CD4-positive, alpha-beta memory T cell (primary cell): Measurements from ENCODE around the gene STK11. TPM values are rescaled to one million over a fixed set of nuclear protein-coding genes. Genes with fewer than 3 reads are reported as not detected.

Source experiments
- CTCF ChIA-PET: fragments of 350-600 bp; sonication (Branson Sonifier 250); formaldehyde crosslinking; loops from one replicate; lab custom pipeline; 2021; ENCODE audit warnings: inconsistent platforms; ENCODE audit not compliant: partially characterized antibody; lab: Charles Lee
- POLR2A ChIA-PET: fragments of 350-600 bp; sonication (Branson Sonifier 250); formaldehyde crosslinking; loops from one replicate; lab custom pipeline; 2021; ENCODE audit not compliant: partially characterized antibody; lab: Charles Lee
- DNase-seq, 5 donors: peaks; one replicate each; pipeline versions ENCODE4 v3.0.0 to v3.0.0-alpha.2; 2020 to 2022; ENCODE audit warnings: mixed read lengths in 1 of 5
- H3K27ac ChIP-seq: one replicate; pipeline ENCODE4 v1.7.0; 2013; ENCODE audit warnings: low read depth, low read length
- H3K27me3 ChIP-seq: 2 replicates; pipeline ENCODE4 v1.7.0; 2013; ENCODE audit warnings: mild to moderate bottlenecking, low read length, moderate library complexity; ENCODE audit not compliant: insufficient read depth
- H3K36me3 ChIP-seq: 2 replicates; pipeline ENCODE4 v1.7.0; 2013; ENCODE audit warnings: mild to moderate bottlenecking, low read length, moderate library complexity; ENCODE audit not compliant: insufficient read depth
- H3K4me1 ChIP-seq: 2 replicates; pipeline ENCODE4 v1.7.0; 2013; ENCODE audit warnings: mild to moderate bottlenecking, low read length, moderate library complexity; ENCODE audit not compliant: insufficient read depth
- H3K4me3 ChIP-seq, 2 donors: one replicate each; pipeline ENCODE4 v1.7.0; 2013; ENCODE audit warnings: low read length in 2 of 2, mild to moderate bottlenecking in 1 of 2
- H3K9me3 ChIP-seq, 2 donors: one replicate each; pipeline ENCODE4 v1.7.0; 2013; ENCODE audit warnings: low read length in 2 of 2, control low read depth in 1 of 2; ENCODE audit not compliant: control insufficient read depth in 1 of 2
- H3K27ac Mint-ChIP-seq, 7 donors: one replicate each; pipeline ENCODE4 v1.8.0; 2020 to 2021; ENCODE audit warnings: mixed read lengths in 7 of 7, mild to moderate bottlenecking in 6 of 7, inconsistent platforms in 3 of 7, moderate library complexity in 3 of 7
- H3K27me3 Mint-ChIP-seq, 2 donors: one replicate each; pipeline ENCODE4 v1.8.0; 2020 to 2021; ENCODE audit warnings: mixed read lengths in 2 of 2
- H3K36me3 Mint-ChIP-seq, 2 donors: one replicate each; pipeline ENCODE4 v1.8.0; 2020 to 2021; ENCODE audit warnings: mixed read lengths in 2 of 2, inconsistent platforms in 1 of 2, mild to moderate bottlenecking in 1 of 2
- H3K4me1 Mint-ChIP-seq, 4 donors: one replicate each; pipeline ENCODE4 v1.8.0; 2020 to 2021; ENCODE audit warnings: mixed read lengths in 4 of 4, mild to moderate bottlenecking in 1 of 4
- H3K4me3 Mint-ChIP-seq, 8 donors: one replicate each; pipeline ENCODE4 v1.8.0; 2020 to 2021; ENCODE audit warnings: mixed read lengths in 8 of 8, mild to moderate bottlenecking in 7 of 8, moderate library complexity in 6 of 8, inconsistent platforms in 3 of 8
- H3K9me3 Mint-ChIP-seq, 8 donors: one replicate each; pipeline ENCODE4 v1.8.0; 2020 to 2021; ENCODE audit warnings: mixed read lengths in 8 of 8, mild to moderate bottlenecking in 5 of 8, inconsistent platforms in 3 of 8, moderate library complexity in 1 of 8
- intact Hi-C: fragments of 100-400 bp; cut with micrococcal nuclease; formaldehyde crosslinking; loops from one replicate; pipeline ENCODE4 v1.15.1; 2023
- polyA plus RNA-seq, 2 donors: library from polyadenylated mRNA; unstranded; fragments of 300-500 nt; fragmentation: Illumina TruSeq; gene quantifications; one replicate each; pipeline ENCODE4 v1.2.3, GENCODE V29; 2021
- total RNA-seq, 2 experiments: library from RNA; stranded (reverse); gene quantifications; one replicate each; pipeline ENCODE4 v1.2.3, GENCODE V29; 2021

The STK11 gene
- total and polyA plus RNA-seq, 4 experiments from 2014 or later = 11.0 to 114 (median 77.6) TPM

DNA sequence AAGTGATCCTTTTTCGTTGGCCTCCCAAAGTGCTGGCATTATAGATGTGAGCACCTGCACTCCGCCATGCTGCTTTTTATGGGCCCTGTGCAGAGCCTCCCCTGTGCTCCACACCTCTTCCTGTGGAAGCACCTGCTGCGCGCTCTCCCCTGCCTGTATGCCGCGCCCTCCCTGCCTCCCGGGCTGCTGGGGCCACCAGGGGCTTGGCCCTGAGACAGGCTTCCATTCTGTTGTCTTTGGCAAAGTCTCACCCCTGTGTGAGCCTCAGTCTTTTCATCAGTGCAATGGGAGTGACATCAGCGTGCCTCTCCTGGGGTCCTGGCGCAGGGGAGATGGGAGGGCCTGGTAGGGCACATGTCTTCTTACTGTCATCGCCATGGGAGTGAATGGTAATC is 71.0 kb downstream of the STK11 start:
- intact Hi-C loops = loop anchor here (5.0 kb wide), 1 partner anchor 81 kb away; no protein-coding TSS in a partner anchor
- H3K4me1 Mint-ChIP-seq = peaks cover 19 to 56% (median 32%) of the 10 kb centered on the region in 4 donors
- POLR2A ChIA-PET = interaction anchor here (1.8 to 5.7 kb wide), 5 partner anchors 8 to 376 kb away, joined by 6 to 74 read pairs (median 31); partner anchors contain the start of gene CIRBP
- peak overlapping the region; percentile 95 to 98 (median 96) for H3K27ac Mint-ChIP-seq
- peak overlapping the region; percentile 42 to 87 for H3K4me3 ChIP-seq
- no peaks in the 10 kb centered on the region for H3K9me3 ChIP-seq
- peak overlapping the region; percentile 93 for H3K27ac ChIP-seq
- peak overlapping the region; percentile 87 to 93 (median 90) for H3K4me3 Mint-ChIP-seq
- no peaks in the 10 kb centered on the region for H3K27me3 Mint-ChIP-seq
- H3K4me1 ChIP-seq = peaks cover 49% of the 10 kb centered on the region
- peaks cover 41% of the 10 kb centered on the region for H3K36me3 ChIP-seq
- H3K9me3 Mint-ChIP-seq = peaks cover 0 to 11% (median 0%) of the 10 kb centered on the region in 8 donors
- H3K36me3 Mint-ChIP-seq = peaks cover 24 to 49% of the 10 kb centered on the region in 2 donors
- peak in 3 of 5 donors; percentile 45 to 55 (median 52) for DNase-seq
- CTCF ChIA-PET = interaction anchor here (0.7 kb wide), 1 partner anchor 524 kb away, joined by 3 read pairs; no protein-coding TSS in a partner anchor
- no peaks in the 10 kb centered on the region for H3K27me3 ChIP-seq

DNA sequence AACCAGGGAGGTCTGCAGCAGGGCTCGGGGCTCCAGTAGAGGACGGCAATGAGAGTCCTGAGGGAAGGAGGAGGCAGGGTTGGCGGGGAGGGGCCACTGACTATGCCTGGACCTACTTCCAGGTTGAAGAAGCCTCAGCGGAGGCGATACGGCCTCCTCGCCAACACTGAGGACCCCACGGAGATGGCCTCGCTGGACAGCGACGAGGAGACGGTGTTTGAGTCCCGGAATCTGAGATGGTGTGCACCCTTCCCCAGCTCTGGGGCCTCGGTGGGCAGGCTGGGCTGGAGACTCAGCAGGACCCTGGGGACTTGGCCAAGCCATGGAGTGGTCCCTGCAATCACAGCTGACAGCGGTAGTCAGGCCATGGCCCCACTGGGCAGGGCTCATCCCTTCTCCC is 71.5 kb downstream of the STK11 start:
- Mint-ChIP-seq H3K27ac (peak overlapping the region; percentile 67 to 97 (median 96)), H3K27me3 (no peaks in the 10 kb centered on the region), H3K9me3 (peaks cover 0 to 11% (median 0%) of the 10 kb centered on the region in 8 donors), H3K4me3 (peak overlapping the region in 7 of 8 donors; percentile 87 to 93 (median 90)), H3K4me1 (peaks cover 19 to 51% (median 28%) of the 10 kb centered on the region in 4 donors), H3K36me3 (peaks cover 24 to 45% of the 10 kb centered on the region in 2 donors)
- DNase-seq = no peak
- Histone ChIP-seq H3K4me3 (peak overlapping the region in 1 of 2 donors; percentile 87), H3K9me3 (no peaks in the 10 kb centered on the region), H3K36me3 (peaks cover 37% of the 10 kb centered on the region), H3K4me1 (peaks cover 45% of the 10 kb centered on the region), H3K27me3 (no peaks in the 10 kb centered on the region), H3K27ac (peak overlapping the region; percentile 93)
- ChIA-PET CTCF (interaction anchor here (0.7 to 3.0 kb wide), 2 partner anchors 33 to 523 kb away, joined by 3 to 16 read pairs; no protein-coding TSS in a partner anchor), POLR2A (interaction anchor here (1.5 to 4.8 kb wide), 2 partner anchors 9 to 18 kb away, joined by 3 to 41 read pairs; partner anchors contain the start of gene CIRBP)
- intact Hi-C loops = loop anchor here (5.0 kb wide), 1 partner anchor 80 kb away; no protein-coding TSS in a partner anchor

Other genes with a start within 250 kb of the STK11 start
- gene WDR18, start 221.4 kb upstream of the STK11 start, total RNA-seq = 10 to 100 TPM; 53.9 to 60.3 TPM
- 10 to 100 TPM; 44.3 to 79.7 TPM for gene WDR18, start 221.4 kb upstream of the STK11 start, polyA plus RNA-seq
- not detected for gene GRIN3B, start 205.4 kb upstream of the STK11 start, total RNA-seq
- not detected for gene GRIN3B, start 205.4 kb upstream of the STK11 start, polyA plus RNA-seq
- gene TMEM259, start 184.7 kb upstream of the STK11 start, total RNA-seq = 100 to 1,000 TPM; 315 to 329 TPM
- 10 to 100 TPM; 40.5 to 75.9 TPM for gene TMEM259, start 184.7 kb upstream of the STK11 start, polyA plus RNA-seq
- gene RNU6-2, start 184.3 kb upstream of the STK11 start, total RNA-seq = not detected
- not detected for gene RNU6-2, start 184.3 kb upstream of the STK11 start, polyA plus RNA-seq
- gene CNN2, start 179.2 kb upstream of the STK11 start, total RNA-seq = 100 to 1,000 TPM; 263 to 266 TPM
- 100 to 1,000 TPM; 444 to 632 TPM for gene CNN2, start 179.2 kb upstream of the STK11 start, polyA plus RNA-seq
- 100 to 1,000 TPM; 313 to 319 TPM for gene ABCA7, start 165.7 kb upstream of the STK11 start, total RNA-seq
- gene ABCA7, start 165.7 kb upstream of the STK11 start, polyA plus RNA-seq = 10 to 100 TPM; 10.7 to 11.2 TPM
- gene ARHGAP45, start 138.6 kb upstream of the STK11 start, total RNA-seq = 100 to 1,000 TPM; 834 to 836 TPM
- 100 to 1,000 TPM; 222 to 501 TPM for gene ARHGAP45, start 138.6 kb upstream of the STK11 start, polyA plus RNA-seq
- 10 to 100 TPM; 76.0 to 80.0 TPM for gene POLR2E, start 110.4 kb upstream of the STK11 start, total RNA-seq
- gene POLR2E, start 110.4 kb upstream of the STK11 start, polyA plus RNA-seq = 100 to 1,000 TPM; 167 to 197 TPM
- gene GPX4, start 101.8 kb upstream of the STK11 start, total RNA-seq = 100 to 1,000 TPM; 210 to 220 TPM
- 100 to 1,000 TPM; 399 to 406 TPM for gene GPX4, start 101.8 kb upstream of the STK11 start, polyA plus RNA-seq
- 10 to 100 TPM; 92.6 to 98.6 TPM for gene SBNO2, start 31.5 kb upstream of the STK11 start, total RNA-seq
- 1 to 10 TPM in 1 of 2 donors, under 1 TPM in 1; 0.37 to 3.5 TPM for gene SBNO2, start 31.5 kb upstream of the STK11 start, polyA plus RNA-seq
- gene CBARP, start 32.2 kb downstream of the STK11 start, total RNA-seq = not detected
- not detected for gene CBARP, start 32.2 kb downstream of the STK11 start, polyA plus RNA-seq
- 100 to 1,000 TPM; 105 to 108 TPM for gene ATP5F1D, start 36.0 kb downstream of the STK11 start, total RNA-seq
- 100 to 1,000 TPM; 133 to 243 TPM for gene ATP5F1D, start 36.0 kb downstream of the STK11 start, polyA plus RNA-seq
- 10 to 100 TPM; 30.3 to 34.0 TPM for gene MIDN, start 42.8 kb downstream of the STK11 start, total RNA-seq
- gene MIDN, start 42.8 kb downstream of the STK11 start, polyA plus RNA-seq = 1 to 10 TPM in 1 of 2 donors, under 1 TPM in 1; 0.75 to 6.1 TPM
- gene CIRBP, start 63.6 kb downstream of the STK11 start, total RNA-seq = 100 to 1,000 TPM; 574 to 638 TPM
- gene CIRBP, start 63.6 kb downstream of the STK11 start, polyA plus RNA-seq = 100 to 1,000 TPM; 160 to 257 TPM
- 10 to 100 TPM; 50.5 to 54.2 TPM for gene FAM174C, start 69.8 kb downstream of the STK11 start, total RNA-seq
- gene FAM174C, start 69.8 kb downstream of the STK11 start, polyA plus RNA-seq = 100 to 1,000 TPM in 1 of 2 donors, 10 to 100 TPM in 1; 57.2 to 114 TPM
- gene EFNA2, start 80.1 kb downstream of the STK11 start, total RNA-seq = not detected
- gene EFNA2, start 80.1 kb downstream of the STK11 start, polyA plus RNA-seq = not detected
- 10 to 100 TPM; 68.6 to 73.5 TPM for gene NDUFS7, start 178.1 kb downstream of the STK11 start, total RNA-seq
- 100 to 1,000 TPM; 180 to 193 TPM for gene NDUFS7, start 178.1 kb downstream of the STK11 start, polyA plus RNA-seq
- gene GAMT, start 195.8 kb downstream of the STK11 start, total RNA-seq = 10 to 100 TPM; 15.9 to 16.2 TPM
- gene GAMT, start 195.8 kb downstream of the STK11 start, polyA plus RNA-seq = 10 to 100 TPM; 19.3 to 20.3 TPM
- gene DAZAP1, start 201.8 kb downstream of the STK11 start, total RNA-seq = 100 to 1,000 TPM; 143 to 152 TPM
- gene DAZAP1, start 201.8 kb downstream of the STK11 start, polyA plus RNA-seq = 1 to 10 TPM; 2.5 to 9.1 TPM
- 1,000 to 10,000 TPM; 1,715 to 1,828 TPM for gene RPS15, start 232.6 kb downstream of the STK11 start, total RNA-seq
- 1,000 to 10,000 TPM; 2,575 to 2,757 TPM for gene RPS15, start 232.6 kb downstream of the STK11 start, polyA plus RNA-seq
- not detected for gene APC2, start 244.3 kb downstream of the STK11 start, total RNA-seq
- gene APC2, start 244.3 kb downstream of the STK11 start, polyA plus RNA-seq = not detected